HepG2 (cell line): ENCODE data around the gene EEF1AKMT3. TPM values are rescaled to one million over a fixed set of nuclear protein-coding genes. Genes with fewer than 3 reads are reported as not detected.

Experiments used
- BRF2 ChIP-seq: sonication (generic); formaldehyde crosslinking; IDR thresholded peaks from 2 replicates; pipeline ENCODE4 v1.8.1; 2022; ENCODE audit warnings: mild to moderate bottlenecking, missing genetic modification reagents
- CBX1 ChIP-seq: IDR thresholded peaks from one replicate; pipeline ENCODE4 v1.6.1; 2016; ENCODE audit warnings: antibody characterized with exemption, low read depth
- CBX2 ChIP-seq, 2 experiments: fragments of 200-600 bp in 1 of 2; sonication (generic); formaldehyde crosslinking in 1 of 2; IDR thresholded peaks; 2 replicates each; pipeline versions ENCODE4 v1.7.0 to v1.8.1; 2018 to 2022; ENCODE audit warnings: low read depth in 2 of 2, low read length in 1 of 2, mild to moderate bottlenecking in 1 of 2, missing genetic modification reagents in 1 of 2
- FOXM1 ChIP-seq: sonication (generic); formaldehyde crosslinking; IDR thresholded peaks from 2 replicates; pipeline ENCODE4 v1.5.0; 2020; ENCODE audit warnings: missing genetic modification reagents
- GABPB1 ChIP-seq: IDR thresholded peaks from 2 replicates; pipeline ENCODE4 v1.6.1; 2016; ENCODE audit warnings: mild to moderate bottlenecking, missing genetic modification reagents, moderate library complexity, missing compliant biosample characterization
- GATA4 ChIP-seq: sonication (generic); IDR thresholded peaks from 2 replicates; pipeline ENCODE4 v1.6.1; 2016; ENCODE audit warnings: antibody characterized with exemption, low read depth, borderline replicate concordance
- GATAD1 ChIP-seq: IDR thresholded peaks from 2 replicates; pipeline ENCODE4 v1.6.1; 2016; ENCODE audit warnings: missing genetic modification reagents, missing compliant biosample characterization
- GTF3A ChIP-seq: sonication (generic); formaldehyde crosslinking; conservative IDR thresholded peaks from 2 replicates; pipeline ENCODE4 v1.4.0; 2020; ENCODE audit warnings: mild to moderate bottlenecking, missing genetic modification reagents
- HNF1B ChIP-seq: sonication (generic); formaldehyde crosslinking; IDR thresholded peaks from 2 replicates; pipeline ENCODE4 v1.5.1; 2020; ENCODE audit warnings: mild to moderate bottlenecking, moderate library complexity, missing genetic modification reagents
- HNRNPH1 ChIP-seq: fragments of 200-400 bp; formaldehyde crosslinking; optimal IDR thresholded peaks from 2 replicates; pipeline ENCODE3; 2017; ENCODE audit warnings: mild to moderate bottlenecking, low read depth, low read length
- HNRNPLL ChIP-seq: fragments of 200-400 bp; formaldehyde crosslinking; IDR thresholded peaks from 2 replicates; pipeline ENCODE4 v1.6.1; 2017; ENCODE audit warnings: mild to moderate bottlenecking, low read depth, low read length; ENCODE audit not compliant: poor library complexity, severe bottlenecking
- HOXD1 ChIP-seq: sonication (generic); formaldehyde crosslinking; IDR thresholded peaks from 2 replicates; pipeline ENCODE4 v1.5.0; 2020; ENCODE audit warnings: missing genetic modification reagents
- MED13 ChIP-seq: sonication (generic); formaldehyde crosslinking; IDR thresholded peaks from 2 replicates; pipeline ENCODE4 v1.5.0; 2020; ENCODE audit warnings: missing genetic modification reagents
- MLLT10 ChIP-seq: sonication (generic); formaldehyde crosslinking; IDR thresholded peaks from 2 replicates; pipeline ENCODE4 v1.4.0; 2020; ENCODE audit warnings: missing genetic modification reagents
- MTA3 ChIP-seq: sonication (generic); formaldehyde crosslinking; IDR thresholded peaks from 2 replicates; pipeline ENCODE4 v1.4.0; 2020; ENCODE audit warnings: missing genetic modification reagents
- NCOA2 ChIP-seq: sonication (generic); formaldehyde crosslinking; IDR thresholded peaks from 2 replicates; pipeline ENCODE4 v1.8.0; 2022; ENCODE audit warnings: inconsistent platforms
- NFKBIZ ChIP-seq: IDR thresholded peaks from 2 replicates; pipeline ENCODE4 v1.6.1; 2018; ENCODE audit warnings: missing genetic modification reagents, missing compliant biosample characterization
- PLRG1 ChIP-seq: fragments of 450-650 bp; conservative IDR thresholded peaks from 2 replicates; pipeline ENCODE4 v1.6.1; 2016
- RBFOX2 ChIP-seq: fragments of 200-400 bp; formaldehyde crosslinking; IDR thresholded peaks from 2 replicates; pipeline ENCODE4 v1.6.1; 2017; ENCODE audit warnings: low read depth, mild to moderate bottlenecking, low read length
- SIN3B ChIP-seq: fragments of 150-350 bp; IDR thresholded peaks from 2 replicates; pipeline ENCODE4 v1.6.1; 2014; ENCODE audit warnings: low read length
- SIX4 ChIP-seq: sonication (generic); formaldehyde crosslinking; IDR thresholded peaks from 2 replicates; pipeline ENCODE4 v1.4.0; 2020; ENCODE audit warnings: missing genetic modification reagents
- SMYD3 ChIP-seq: sonication (generic); formaldehyde crosslinking; IDR thresholded peaks from 2 replicates; pipeline ENCODE4 v1.8.1; 2023; ENCODE audit warnings: mild to moderate bottlenecking, missing genetic modification reagents
- SP5 ChIP-seq: IDR thresholded peaks from 2 replicates; pipeline ENCODE4 v1.6.1; 2016; ENCODE audit warnings: low read depth, borderline replicate concordance
- TIGD3 ChIP-seq: sonication (generic); formaldehyde crosslinking; IDR thresholded peaks from 2 replicates; pipeline ENCODE4 v1.5.1; 2020; ENCODE audit warnings: mild to moderate bottlenecking, missing genetic modification reagents, borderline replicate concordance
- ZBTB46 ChIP-seq: sonication (generic); formaldehyde crosslinking; IDR thresholded peaks from 2 replicates; pipeline ENCODE4 v1.4.0; 2020; ENCODE audit warnings: mild to moderate bottlenecking, missing genetic modification reagents, borderline replicate concordance
- ZNF292 ChIP-seq: sonication (generic); formaldehyde crosslinking; IDR thresholded peaks from 2 replicates; pipeline ENCODE4 v1.8.1; 2022; ENCODE audit warnings: mild to moderate bottlenecking, low read depth, missing genetic modification reagents, borderline replicate concordance
- ZNF670 ChIP-seq: sonication (generic); formaldehyde crosslinking; IDR thresholded peaks from 2 replicates; pipeline ENCODE4 v1.8.0; 2022; ENCODE audit warnings: mild to moderate bottlenecking, missing genetic modification reagents, borderline replicate concordance
- polyA plus RNA-seq, 8 experiments: library from polyadenylated mRNA; depleted of rRNA in 3 of 8; stranded (reverse) in 7 of 8; unstranded in 1 of 8; fragments of >200 nt; fragmentation: Illumina TruSeq in 4 of 8; extraction: Trizol in 4 of 8; gene quantifications; 2 replicates each; pipeline versions ENCODE4 v1.2.1 to v1.2.3, GENCODE V29; 2011 to 2016; ENCODE audit warnings: low read depth in 4 of 8, missing spikeins in 1 of 8, mixed read lengths in 1 of 8; ENCODE audit not compliant: insufficient read depth in 1 of 8
- total RNA-seq, 5 experiments: library from RNA; depleted of rRNA; stranded (reverse); fragments of >200 nt; fragmentation: Illumina TruSeq; extraction: Trizol; gene quantifications; 2 replicates each; pipeline ENCODE4 v1.2.3, GENCODE V29; 2016; ENCODE audit warnings: low read depth in 1 of 5

EEF1AKMT3 gene
- total and polyA plus RNA-seq, 2 of the 13 experiments (the other 11 are each of a cell fraction or from before 2014, with no cell fraction given): 4.7 to 11.4 TPM

GRCh38 chr12:57744777-57745484 lies 27.5 kb upstream of the EEF1AKMT3 start, which contains the start of gene TSPAN31 (continued):
- TF ChIP-seq GATAD1 (peak; percentile 73), ZBTB46 (CRISPR knock-in tag) (no peak), TIGD3 (no peak), MTA3 (CRISPR knock-in tag) (no peak), RBFOX2 (peak; percentile 19; the same call in 1 of the 2 replicates), FOXM1 (CRISPR knock-in tag) (no peak), HNRNPLL (no peak), SMYD3 (CRISPR knock-in tag) (no peak), NCOA2 (CRISPR knock-in tag) (0 out of 2 replicates have a peak, but pooled peaks have one; percentile 9), MLLT10 (CRISPR knock-in tag) (no peak), CBX1 (no peak), GATA4 (no peak), HOXD1 (CRISPR knock-in tag) (no peak), CBX2 (IDR thresholded peaks at IDR 0.05; ENCODE audit: low read depth, low read length) (no peak), CBX2 (CRISPR knock-in tag; IDR thresholded peaks at IDR 0.05; ENCODE audit: low read depth) (no peak), SP5 (CRISPR knock-in tag) (no peak), SIN3B (no peak), HNRNPH1 (peak; percentile 6), GABPB1 (CRISPR knock-in tag) (peak; percentile 77), GTF3A (no peak), ZNF292 (CRISPR knock-in tag) (no peak), HNF1B (0 out of 2 replicates have a peak, but pooled peaks have one; percentile 36), BRF2 (no peak), NFKBIZ (0 out of 2 replicates have a peak, but pooled peaks have one; percentile 24), ZNF670 (CRISPR knock-in tag) (no peak), PLRG1 (no peak), SIX4 (CRISPR knock-in tag) (no peak), MED13 (CRISPR knock-in tag) (no peak)
